ENCODE measurements around the gene RCVRN.

DNA sequence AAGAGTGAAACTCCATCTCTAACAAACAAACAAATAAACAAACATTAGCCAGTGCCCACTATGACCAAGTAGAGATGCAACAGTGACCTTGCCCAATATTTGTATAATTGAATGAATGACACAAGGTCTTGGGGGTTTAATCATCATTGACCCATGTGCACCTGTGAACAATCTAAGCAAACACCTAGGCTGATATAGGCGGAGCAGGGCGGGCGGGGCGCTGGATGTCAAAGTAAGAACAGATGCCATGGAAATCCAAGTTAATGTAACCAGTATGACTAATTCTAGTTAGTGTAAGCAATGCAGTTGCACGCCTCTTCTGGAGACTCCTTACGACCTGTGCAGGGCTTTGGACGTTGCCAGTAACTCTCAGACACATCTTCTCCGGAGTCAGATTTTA, 17.6 kb downstream of the RCVRN start:
- TF ChIP-seq, protein P1, sequence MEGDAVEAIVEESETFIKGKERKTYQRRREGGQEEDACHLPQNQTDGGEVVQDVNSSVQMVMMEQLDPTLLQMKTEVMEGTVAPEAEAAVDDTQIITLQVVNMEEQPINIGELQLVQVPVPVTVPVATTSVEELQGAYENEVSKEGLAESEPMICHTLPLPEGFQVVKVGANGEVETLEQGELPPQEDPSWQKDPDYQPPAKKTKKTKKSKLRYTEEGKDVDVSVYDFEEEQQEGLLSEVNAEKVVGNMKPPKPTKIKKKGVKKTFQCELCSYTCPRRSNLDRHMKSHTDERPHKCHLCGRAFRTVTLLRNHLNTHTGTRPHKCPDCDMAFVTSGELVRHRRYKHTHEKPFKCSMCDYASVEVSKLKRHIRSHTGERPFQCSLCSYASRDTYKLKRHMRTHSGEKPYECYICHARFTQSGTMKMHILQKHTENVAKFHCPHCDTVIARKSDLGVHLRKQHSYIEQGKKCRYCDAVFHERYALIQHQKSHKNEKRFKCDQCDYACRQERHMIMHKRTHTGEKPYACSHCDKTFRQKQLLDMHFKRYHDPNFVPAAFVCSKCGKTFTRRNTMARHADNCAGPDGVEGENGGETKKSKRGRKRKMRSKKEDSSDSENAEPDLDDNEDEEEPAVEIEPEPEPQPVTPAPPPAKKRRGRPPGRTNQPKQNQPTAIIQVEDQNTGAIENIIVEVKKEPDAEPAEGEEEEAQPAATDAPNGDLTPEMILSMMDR (IDR thresholded peaks at IDR 0.05): no peak
- TF ChIP-seq POLR2AphosphoS5 (IDR thresholded peaks at IDR 0.05; ENCODE audit: insufficient read depth in 1 of 2, low read depth in 1 of 2): no peak
- TF ChIP-seq POLR2A (IDR thresholded peaks at IDR 0.05): no peak

Data from vagina (tissue), 2 donors.